HEK293 (cell line): ENCODE data around the gene DGKZ.

ENCODE experiments used
- CTCF ChIA-PET: fragments of 350-600 bp; formaldehyde crosslinking; extraction: SDS; loops from one replicate; lab custom pipeline; 2021; ENCODE audit warnings: antibody characterized with exemption; lab: Yijun Ruan, JAX
- POLR2A ChIA-PET: fragments of 300-600 bp; formaldehyde crosslinking; extraction: SDS; loops from one replicate; lab custom pipeline; 2020; ENCODE audit warnings: antibody characterized with exemption, inconsistent platforms; lab: Yijun Ruan, JAX
- H3K27ac ChIP-seq: fragments of 200-500 bp; sonication (Bioruptor generic); 2 replicates; pipeline ENCODE4 v1.5.1; 2014; ENCODE audit warnings: low read depth, low read length, control low read depth, inconsistent platforms; ENCODE audit errors: extremely low read depth
- H3K36me3 ChIP-seq, 2 experiments: fragments of 200-500 bp in 1 of 2; sonication (Bioruptor generic) in 1 of 2; 1 replicate in 1 of 2; 2 replicates in 1 of 2; pipeline ENCODE4 v1.5.1; 2014 to 2017; ENCODE audit warnings: inconsistent platforms in 2 of 2, low read length in 2 of 2; ENCODE audit not compliant: control insufficient read depth in 2 of 2, insufficient read depth in 1 of 2
- H3K4me1 ChIP-seq: fragments of 200-500 bp; sonication (Bioruptor generic); 2 replicates; pipeline ENCODE4 v1.5.1; 2014; ENCODE audit warnings: mild to moderate bottlenecking, low read length, inconsistent platforms; ENCODE audit not compliant: control insufficient read depth, insufficient read depth
- H3K4me3 ChIP-seq: 2 replicates; pipeline ENCODE4 v1.5.1; 2011; ENCODE audit warnings: low read depth, mild to moderate bottlenecking, control low read depth, low read length, moderate library complexity
- H3K9me3 ChIP-seq: fragments of 200-500 bp; sonication (Bioruptor generic); 2 replicates; pipeline ENCODE4 v1.5.1; 2014; ENCODE audit warnings: low read depth, low read length, inconsistent platforms; ENCODE audit not compliant: control insufficient read depth, insufficient read depth
- GFI1B ChIP-seq: fragments of 450-650 bp; formaldehyde crosslinking; IDR thresholded peaks from 2 replicates; pipeline ENCODE4 v1.5.1; 2016; ENCODE audit warnings: missing biosample characterization, missing genetic modification characterization
- REPIN1 ChIP-seq: fragments of 450-650 bp; formaldehyde crosslinking; IDR thresholded peaks from 2 replicates; pipeline ENCODE4 v1.5.1; 2017; ENCODE audit warnings: missing biosample characterization, missing genetic modification characterization, low read depth
- SCRT2 ChIP-seq: fragments of 450-650 bp; formaldehyde crosslinking; IDR thresholded peaks from 2 replicates; pipeline ENCODE4 v1.5.1; 2016; ENCODE audit warnings: missing biosample characterization, missing genetic modification characterization
- SP2 ChIP-seq: fragments of 450-650 bp; formaldehyde crosslinking; IDR thresholded peaks from 2 replicates; pipeline ENCODE4 v1.5.1; 2016; ENCODE audit warnings: missing biosample characterization, missing genetic modification characterization
- SP7 ChIP-seq: fragments of 450-650 bp; formaldehyde crosslinking; IDR thresholded peaks from 2 replicates; pipeline ENCODE4 v1.5.1; 2016; ENCODE audit warnings: missing biosample characterization, missing genetic modification characterization
- WT1 ChIP-seq: fragments of 450-650 bp; formaldehyde crosslinking; IDR thresholded peaks from 2 replicates; pipeline ENCODE4 v1.5.1; 2016; ENCODE audit warnings: missing biosample characterization, missing genetic modification characterization
- ZBTB20 ChIP-seq: fragments of 450-650 bp; formaldehyde crosslinking; IDR thresholded peaks from 2 replicates; pipeline ENCODE4 v1.5.1; 2016; ENCODE audit warnings: missing biosample characterization, missing genetic modification characterization
- ZBTB48 ChIP-seq: fragments of 450-650 bp; formaldehyde crosslinking; IDR thresholded peaks from 2 replicates; pipeline ENCODE4 v1.5.1; 2016; ENCODE audit warnings: missing biosample characterization, missing genetic modification characterization
- ZBTB8A ChIP-seq: fragments of 450-650 bp; formaldehyde crosslinking; IDR thresholded peaks from 2 replicates; pipeline ENCODE4 v1.5.1; 2016; ENCODE audit warnings: missing biosample characterization, missing genetic modification characterization
- ZIC2 ChIP-seq: fragments of 450-650 bp; formaldehyde crosslinking; IDR thresholded peaks from 2 replicates; pipeline ENCODE4 v1.5.1; 2016; ENCODE audit warnings: missing biosample characterization, missing genetic modification characterization
- ZNF132 ChIP-seq: fragments of 450-650 bp; formaldehyde crosslinking; IDR thresholded peaks from 2 replicates; pipeline ENCODE4 v1.5.1; 2017; ENCODE audit warnings: missing biosample characterization, missing genetic modification characterization, borderline replicate concordance
- ZNF157 ChIP-seq: fragments of 450-650 bp; formaldehyde crosslinking; IDR thresholded peaks from 2 replicates; pipeline ENCODE4 v1.5.1; 2016; ENCODE audit warnings: missing biosample characterization, missing genetic modification characterization
- ZNF16 ChIP-seq: fragments of 450-650 bp; formaldehyde crosslinking; IDR thresholded peaks from 2 replicates; pipeline ENCODE4 v1.5.1; 2016; ENCODE audit warnings: low read depth, missing biosample characterization, missing genetic modification characterization
- ZNF175 ChIP-seq: fragments of 450-650 bp; formaldehyde crosslinking; IDR thresholded peaks from 2 replicates; pipeline ENCODE4 v1.5.1; 2016; ENCODE audit warnings: missing biosample characterization, missing genetic modification characterization
- ZNF214 ChIP-seq: fragments of 450-650 bp; formaldehyde crosslinking; IDR thresholded peaks from 2 replicates; pipeline ENCODE4 v1.5.1; 2017; ENCODE audit warnings: missing biosample characterization, mild to moderate bottlenecking, missing genetic modification characterization, borderline replicate concordance
- ZNF239 ChIP-seq: fragments of 450-650 bp; formaldehyde crosslinking; IDR thresholded peaks from 2 replicates; pipeline ENCODE4 v1.5.1; 2016; ENCODE audit warnings: missing biosample characterization, missing genetic modification characterization
- ZNF302 ChIP-seq: fragments of 450-650 bp; formaldehyde crosslinking; IDR thresholded peaks from 2 replicates; pipeline ENCODE4 v1.5.1; 2016; ENCODE audit warnings: missing biosample characterization, missing genetic modification characterization, low read depth
- ZNF350 ChIP-seq: fragments of 450-650 bp; formaldehyde crosslinking; IDR thresholded peaks from 2 replicates; pipeline ENCODE4 v1.5.0; 2017; ENCODE audit warnings: missing biosample characterization, mild to moderate bottlenecking, missing genetic modification characterization
- ZNF391 ChIP-seq: fragments of 450-650 bp; formaldehyde crosslinking; IDR thresholded peaks from 2 replicates; pipeline ENCODE4 v1.5.1; 2016; ENCODE audit warnings: low read depth, missing biosample characterization, missing genetic modification characterization, borderline replicate concordance
- ZNF423 ChIP-seq: fragments of 450-650 bp; formaldehyde crosslinking; IDR thresholded peaks from 2 replicates; pipeline ENCODE4 v1.5.1; 2016; ENCODE audit warnings: missing biosample characterization, missing genetic modification characterization
- ZNF544 ChIP-seq: fragments of 450-650 bp; formaldehyde crosslinking; IDR thresholded peaks from 2 replicates; pipeline ENCODE4 v1.5.0; 2017; ENCODE audit warnings: missing biosample characterization, missing genetic modification characterization
- ZNF549 ChIP-seq: fragments of 450-650 bp; IDR thresholded peaks from 2 replicates; pipeline ENCODE4 v1.5.1; 2018; ENCODE audit warnings: missing biosample characterization, missing genetic modification characterization, mild to moderate bottlenecking, inconsistent platforms, moderate library complexity
- ZNF654 ChIP-seq: fragments of 450-650 bp; formaldehyde crosslinking; IDR thresholded peaks from 2 replicates; pipeline ENCODE4 v1.5.1; 2016; ENCODE audit warnings: low read depth, missing biosample characterization, missing genetic modification characterization
- ZNF777 ChIP-seq: fragments of 450-650 bp; formaldehyde crosslinking; IDR thresholded peaks from 2 replicates; pipeline ENCODE4 v1.5.1; 2017; ENCODE audit warnings: missing biosample characterization, missing genetic modification characterization, borderline replicate concordance
- TF ChIP-seq, protein P1 (sequence below): fragments of 450-650 bp; formaldehyde crosslinking; IDR thresholded peaks from 2 replicates; pipeline ENCODE4 v1.5.1; 2016; ENCODE audit warnings: missing biosample characterization, missing genetic modification characterization
- TF ChIP-seq, protein P2 (sequence below): fragments of 450-650 bp; formaldehyde crosslinking; optimal IDR thresholded peaks from 2 replicates; pipeline ENCODE3; 2016; ENCODE audit warnings: missing biosample characterization, mild to moderate bottlenecking, missing genetic modification characterization
- TF ChIP-seq, protein P3 (sequence below): fragments of 450-650 bp; formaldehyde crosslinking; IDR thresholded peaks from 2 replicates; pipeline ENCODE4 v1.5.1; 2016; ENCODE audit warnings: missing biosample characterization, missing genetic modification characterization
- TF ChIP-seq, protein P4 (sequence below): fragments of 450-650 bp; formaldehyde crosslinking; IDR thresholded peaks from 2 replicates; pipeline ENCODE4 v1.5.1; 2016; ENCODE audit warnings: missing biosample characterization, missing genetic modification characterization

DGKZ gene

DNA sequence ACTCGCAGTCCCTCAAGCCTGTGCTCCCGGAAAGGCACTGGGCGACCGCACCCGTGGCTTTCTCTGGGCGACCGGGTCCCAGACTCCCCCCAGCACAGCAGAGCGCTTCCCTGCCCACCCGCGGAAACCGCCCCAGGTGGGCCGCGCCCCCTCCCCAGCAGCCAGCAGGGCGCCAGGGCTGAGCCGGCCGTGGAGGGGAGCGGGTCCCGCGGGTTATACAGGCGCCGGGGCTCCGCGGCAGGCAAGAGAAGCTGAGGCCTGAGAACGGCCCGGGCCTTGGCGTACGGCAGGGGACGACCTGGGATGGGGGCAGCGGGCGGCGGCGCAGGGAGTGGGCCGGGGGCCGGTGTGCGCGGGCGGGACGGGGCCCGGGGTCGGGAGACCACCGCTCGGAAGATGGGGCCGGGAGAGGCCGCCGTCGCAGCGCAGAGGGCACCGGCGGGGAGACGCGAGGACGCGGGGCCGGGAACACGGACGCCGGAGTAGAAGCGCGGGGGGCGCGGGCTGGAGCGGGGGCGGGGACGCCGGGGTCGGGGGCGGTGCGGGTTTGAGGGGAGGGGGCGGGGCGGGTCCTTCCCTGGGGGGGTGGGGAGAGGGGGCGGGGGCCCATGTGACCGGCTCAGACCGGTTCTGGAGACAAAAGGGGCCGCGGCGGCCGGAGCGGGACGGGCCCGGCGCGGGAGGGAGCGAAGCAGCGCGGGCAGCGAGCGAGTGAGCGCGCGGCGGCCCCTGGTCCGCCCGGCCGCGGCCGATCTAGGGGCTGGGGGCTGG is 34.0 kb downstream of the DGKZ start, which contains the start of gene MDK (continued):
- TF ChIP-seq, protein P1, sequence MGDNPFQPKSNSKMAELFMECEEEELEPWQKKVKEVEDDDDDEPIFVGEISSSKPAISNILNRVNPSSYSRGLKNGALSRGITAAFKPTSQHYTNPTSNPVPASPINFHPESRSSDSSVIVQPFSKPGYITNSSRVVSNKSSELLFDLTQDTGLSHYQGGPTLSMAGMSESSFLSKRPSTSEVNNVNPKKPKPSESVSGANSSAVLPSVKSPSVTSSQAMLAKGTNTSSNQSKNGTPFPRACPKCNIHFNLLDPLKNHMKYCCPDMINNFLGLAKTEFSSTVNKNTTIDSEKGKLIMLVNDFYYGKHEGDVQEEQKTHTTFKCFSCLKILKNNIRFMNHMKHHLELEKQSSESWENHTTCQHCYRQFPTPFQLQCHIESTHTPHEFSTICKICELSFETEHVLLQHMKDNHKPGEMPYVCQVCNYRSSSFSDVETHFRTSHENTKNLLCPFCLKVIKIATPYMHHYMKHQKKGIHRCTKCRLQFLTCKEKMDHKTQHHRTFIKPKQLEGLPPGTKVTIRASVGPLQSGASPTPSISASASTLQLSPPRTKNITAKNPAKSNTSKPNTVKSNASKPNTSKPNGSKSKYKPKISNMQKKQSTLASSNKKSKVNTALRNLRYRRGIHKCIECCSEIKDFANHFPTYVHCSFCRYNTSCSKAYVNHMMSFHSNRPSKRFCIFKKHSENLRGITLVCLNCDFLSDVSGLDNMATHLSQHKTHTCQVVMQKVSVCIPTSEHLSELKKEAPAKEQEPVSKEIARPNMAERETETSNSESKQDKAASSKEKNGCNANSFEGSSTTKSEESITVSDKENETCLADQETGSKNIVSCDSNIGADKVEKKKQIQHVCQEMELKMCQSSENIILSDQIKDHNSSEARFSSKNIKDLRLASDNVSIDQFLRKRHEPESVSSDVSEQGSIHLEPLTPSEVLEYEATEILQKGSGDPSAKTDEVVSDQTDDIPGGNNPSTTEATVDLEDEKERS (tag by site-specific recombination) = no peak
- no peak for TF ChIP-seq ZNF157
- no peak for TF ChIP-seq ZNF654 (tag by site-specific recombination)
- TF ChIP-seq SCRT2 (tag by site-specific recombination) = no peak
- TF ChIP-seq, protein P2, sequence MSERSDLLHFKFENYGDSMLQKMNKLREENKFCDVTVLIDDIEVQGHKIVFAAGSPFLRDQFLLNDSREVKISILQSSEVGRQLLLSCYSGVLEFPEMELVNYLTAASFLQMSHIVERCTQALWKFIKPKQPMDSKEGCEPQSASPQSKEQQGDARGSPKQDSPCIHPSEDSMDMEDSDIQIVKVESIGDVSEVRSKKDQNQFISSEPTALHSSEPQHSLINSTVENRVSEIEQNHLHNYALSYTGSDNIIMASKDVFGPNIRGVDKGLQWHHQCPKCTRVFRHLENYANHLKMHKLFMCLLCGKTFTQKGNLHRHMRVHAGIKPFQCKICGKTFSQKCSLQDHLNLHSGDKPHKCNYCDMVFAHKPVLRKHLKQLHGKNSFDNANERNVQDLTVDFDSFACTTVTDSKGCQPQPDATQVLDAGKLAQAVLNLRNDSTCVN = peak; percentile 33
- TF ChIP-seq ZNF777 (tag by site-specific recombination) = no peak
- no peak for TF ChIP-seq ZNF302
- TF ChIP-seq ZNF214 (tag by site-specific recombination) = no peak
- TF ChIP-seq ZNF423 (tag by site-specific recombination) = 0 out of 2 replicates have a peak, but pooled peaks have one; percentile 16
- peak; percentile 96 for TF ChIP-seq ZBTB20 (tag by site-specific recombination)
- peak; percentile 75 for TF ChIP-seq ZIC2 (tag by site-specific recombination)
- TF ChIP-seq ZNF239 (tag by site-specific recombination) = no peak
- TF ChIP-seq ZNF132 = no peak
- TF ChIP-seq ZNF175 (tag by site-specific recombination) = no peak
- no peak for TF ChIP-seq SP2 (tag by site-specific recombination)
- TF ChIP-seq ZBTB8A (tag by site-specific recombination) = peak; percentile 77
- TF ChIP-seq REPIN1 (tag by site-specific recombination) = no peak
- no peak for TF ChIP-seq ZNF549 (tag by site-specific recombination)
- TF ChIP-seq ZNF391 = no peak
- TF ChIP-seq, protein P3, sequence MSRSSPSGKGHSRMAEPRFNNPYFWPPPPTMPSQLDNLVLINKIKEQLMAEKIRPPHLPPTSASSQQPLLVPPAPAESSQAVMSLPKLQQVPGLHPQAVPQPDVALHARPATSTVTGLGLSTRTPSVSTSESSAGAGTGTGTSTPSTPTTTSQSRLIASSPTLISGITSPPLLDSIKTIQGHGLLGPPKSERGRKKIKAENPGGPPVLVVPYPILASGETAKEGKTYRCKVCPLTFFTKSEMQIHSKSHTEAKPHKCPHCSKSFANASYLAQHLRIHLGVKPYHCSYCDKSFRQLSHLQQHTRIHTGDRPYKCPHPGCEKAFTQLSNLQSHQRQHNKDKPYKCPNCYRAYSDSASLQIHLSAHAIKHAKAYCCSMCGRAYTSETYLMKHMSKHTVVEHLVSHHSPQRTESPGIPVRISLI (tag by site-specific recombination) = no peak
- TF ChIP-seq ZNF544 (tag by site-specific recombination) = no peak

DNA sequence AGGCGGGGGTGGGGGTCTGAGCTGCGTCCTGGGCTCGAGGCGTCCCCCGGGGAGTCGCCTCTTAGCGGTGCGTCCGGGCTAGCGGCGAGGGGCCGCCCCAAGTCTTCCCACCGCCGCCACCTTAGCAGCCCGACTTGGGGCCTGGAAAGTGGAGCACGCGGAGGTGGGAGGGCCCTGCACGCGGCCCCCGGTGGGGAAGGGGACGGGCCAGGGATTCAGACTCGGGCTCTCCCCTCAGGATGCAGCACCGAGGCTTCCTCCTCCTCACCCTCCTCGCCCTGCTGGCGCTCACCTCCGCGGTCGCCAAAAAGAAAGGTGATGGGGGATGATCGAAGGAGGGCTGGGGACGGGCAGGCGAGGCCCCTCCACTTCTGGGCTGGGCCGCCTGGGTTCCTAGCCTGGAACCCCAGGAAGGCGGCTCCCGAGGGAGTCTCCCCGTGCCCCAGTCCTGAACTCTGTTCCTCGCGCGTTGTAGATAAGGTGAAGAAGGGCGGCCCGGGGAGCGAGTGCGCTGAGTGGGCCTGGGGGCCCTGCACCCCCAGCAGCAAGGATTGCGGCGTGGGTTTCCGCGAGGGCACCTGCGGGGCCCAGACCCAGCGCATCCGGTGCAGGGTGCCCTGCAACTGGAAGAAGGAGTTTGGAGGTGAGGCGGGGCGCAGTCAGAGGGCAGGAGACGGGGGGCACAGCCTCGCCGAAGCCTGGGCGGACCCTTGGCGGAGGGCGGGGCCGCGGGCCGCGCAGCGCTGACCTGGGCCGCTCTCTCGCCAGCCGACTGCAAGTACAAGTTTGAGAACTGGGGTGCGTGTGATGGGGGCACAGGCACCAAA is 34.8 kb downstream of the DGKZ start:
- peaks cover 0 to 31% of the 10 kb centered on the region in 2 experiments; a peak in 1 of 3 replicates for H3K36me3 ChIP-seq
- H3K27ac ChIP-seq = peak overlapping the region; percentile 43; the same call in 1 of the 2 replicates
- H3K4me1 ChIP-seq = no peaks in the 10 kb centered on the region
- peak overlapping the region; percentile 44 for H3K4me3 ChIP-seq
- ChIA-PET CTCF (interaction anchor here (0.7 to 1.7 kb wide), 5 partner anchors 11 to 508 kb away, joined by 3 to 13 read pairs (median 3); no protein-coding TSS in a partner anchor), POLR2A (no interaction called here)
- no peaks in the 10 kb centered on the region for H3K9me3 ChIP-seq
- TF ChIP-seq ZNF350 (tag by site-specific recombination) = no peak
- 0 out of 2 replicates have a peak, but pooled peaks have one; percentile 41 for TF ChIP-seq SP7 (tag by site-specific recombination)
- TF ChIP-seq, protein P4, sequence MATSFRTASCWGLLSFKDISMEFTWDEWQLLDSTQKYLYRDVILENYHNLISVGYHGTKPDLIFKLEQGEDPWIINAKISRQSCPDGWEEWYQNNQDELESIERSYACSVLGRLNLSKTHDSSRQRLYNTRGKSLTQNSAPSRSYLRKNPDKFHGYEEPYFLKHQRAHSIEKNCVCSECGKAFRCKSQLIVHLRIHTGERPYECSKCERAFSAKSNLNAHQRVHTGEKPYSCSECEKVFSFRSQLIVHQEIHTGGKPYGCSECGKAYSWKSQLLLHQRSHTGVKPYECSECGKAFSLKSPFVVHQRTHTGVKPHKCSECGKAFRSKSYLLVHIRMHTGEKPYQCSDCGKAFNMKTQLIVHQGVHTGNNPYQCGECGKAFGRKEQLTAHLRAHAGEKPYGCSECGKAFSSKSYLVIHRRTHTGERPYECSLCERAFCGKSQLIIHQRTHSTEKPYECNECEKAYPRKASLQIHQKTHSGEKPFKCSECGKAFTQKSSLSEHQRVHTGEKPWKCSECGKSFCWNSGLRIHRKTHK = no peak
- TF ChIP-seq GFI1B (tag by site-specific recombination) = no peak
- TF ChIP-seq ZBTB48 (tag by site-specific recombination) = peak; percentile 23; the same call in 1 of the 2 replicates
- peak; percentile 33; the same call in 1 of the 2 replicates for TF ChIP-seq WT1 (tag by site-specific recombination)
- TF ChIP-seq ZNF16 (tag by site-specific recombination) = no peak
- peak; percentile 58 for TF ChIP-seq ZBTB20 (tag by site-specific recombination)
- TF ChIP-seq, protein P2 = peak; percentile 48
